ENCODE results near the gene EPS8L1. TPM values are rescaled to one million over a fixed set of nuclear protein-coding genes. Genes with fewer than 3 reads are reported as not detected.

The EPS8L1 gene
- total RNA-seq, 1 experiment from 2014 or later, result 10.2 TPM

DNA sequence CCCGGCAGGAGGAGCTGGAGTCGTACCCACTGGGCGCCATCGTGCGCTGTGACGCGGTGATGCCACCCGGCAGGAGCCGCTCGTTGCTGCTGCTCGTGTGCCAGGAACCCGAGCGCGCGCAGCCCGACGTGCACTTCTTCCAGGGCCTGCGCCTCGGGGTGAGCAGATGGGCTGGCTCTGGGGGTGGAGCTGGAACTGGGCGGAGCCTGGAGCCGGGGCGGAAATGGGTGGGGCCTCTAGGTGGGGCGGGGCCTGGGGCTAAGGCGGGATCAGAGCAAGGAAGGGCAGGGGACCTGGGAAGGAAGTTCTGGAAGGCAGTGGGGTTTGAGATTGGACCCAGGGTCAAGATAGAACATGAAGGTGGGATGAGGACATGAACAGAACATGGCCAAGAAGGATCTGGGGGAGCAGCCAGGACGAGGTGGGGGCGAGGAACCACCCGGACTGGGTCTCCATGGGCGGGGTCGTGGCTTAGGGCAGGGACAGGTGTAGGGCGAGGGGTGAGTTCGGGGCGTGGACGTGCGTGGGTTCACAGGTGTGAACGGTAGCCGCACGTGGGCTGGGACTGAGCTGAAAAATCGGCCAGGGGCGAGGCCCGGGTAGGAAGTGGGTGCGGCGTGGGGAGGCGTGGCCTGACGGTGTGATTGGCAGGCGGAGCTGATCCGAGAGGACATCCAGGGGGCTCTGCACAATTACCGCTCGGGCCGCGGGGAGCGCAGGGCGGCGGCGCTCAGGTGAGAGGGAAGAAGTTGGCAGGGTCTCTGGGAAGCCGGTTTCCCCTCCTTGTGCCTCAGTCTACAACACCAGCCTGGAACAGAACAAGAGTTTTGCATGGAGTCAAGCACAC, 4.7 kb downstream of the EPS8L1 start:
- Histone ChIP-seq H3K9me3 (ENCODE audit: low read depth, low read length, poor library complexity, severe bottlenecking) (no peaks in the 10 kb centered on the region), H3K4me1 (ENCODE audit: insufficient read depth, low read length, poor library complexity, severe bottlenecking) (peaks cover 13% of the 10 kb centered on the region), H3K27ac (ENCODE audit: low read depth, low read length, poor library complexity, severe bottlenecking) (peak overlapping the region; percentile 58), H3K27me3 (replicated peaks; ENCODE audit: insufficient read depth, low read depth, low read length, poor library complexity) (peaks cover 10% of the 10 kb centered on the region), H3K36me3 (ENCODE audit: insufficient read depth, low read length, poor library complexity, severe bottlenecking) (no peaks in the 10 kb centered on the region), H3K4me3 (ENCODE audit: low read depth, low read length, poor library complexity, severe bottlenecking) (peak overlapping the region; percentile 54)
- POLR2A ChIA-PET (ENCODE audit: low non-redundant PET), result no interaction called here
- intact Hi-C loops (cut with micrococcal nuclease; ENCODE audit: unreplicated experiment), result no loop called here
- no peak for TF ChIP-seq EZH2 (IDR thresholded peaks at IDR 0.05; ENCODE audit: borderline replicate concordance, low read depth, low read length, poor library complexity, severe bottlenecking)
- TF ChIP-seq, protein P1, sequence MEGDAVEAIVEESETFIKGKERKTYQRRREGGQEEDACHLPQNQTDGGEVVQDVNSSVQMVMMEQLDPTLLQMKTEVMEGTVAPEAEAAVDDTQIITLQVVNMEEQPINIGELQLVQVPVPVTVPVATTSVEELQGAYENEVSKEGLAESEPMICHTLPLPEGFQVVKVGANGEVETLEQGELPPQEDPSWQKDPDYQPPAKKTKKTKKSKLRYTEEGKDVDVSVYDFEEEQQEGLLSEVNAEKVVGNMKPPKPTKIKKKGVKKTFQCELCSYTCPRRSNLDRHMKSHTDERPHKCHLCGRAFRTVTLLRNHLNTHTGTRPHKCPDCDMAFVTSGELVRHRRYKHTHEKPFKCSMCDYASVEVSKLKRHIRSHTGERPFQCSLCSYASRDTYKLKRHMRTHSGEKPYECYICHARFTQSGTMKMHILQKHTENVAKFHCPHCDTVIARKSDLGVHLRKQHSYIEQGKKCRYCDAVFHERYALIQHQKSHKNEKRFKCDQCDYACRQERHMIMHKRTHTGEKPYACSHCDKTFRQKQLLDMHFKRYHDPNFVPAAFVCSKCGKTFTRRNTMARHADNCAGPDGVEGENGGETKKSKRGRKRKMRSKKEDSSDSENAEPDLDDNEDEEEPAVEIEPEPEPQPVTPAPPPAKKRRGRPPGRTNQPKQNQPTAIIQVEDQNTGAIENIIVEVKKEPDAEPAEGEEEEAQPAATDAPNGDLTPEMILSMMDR (conservative IDR thresholded peaks at IDR 0.05; ENCODE audit: low read depth, low read length), result no peak
- no TSS peak for BruUV-seq (replicated peaks)
- CTCF ChIA-PET, result interaction anchor here (0.5 to 0.8 kb wide), 3 partner anchors 18 to 891 kb away, joined by 4 to 6 read pairs (median 6); partner anchors contain the start of gene MBOAT7
- peak; percentile 91 for DNase-seq (ENCODE audit: low spot score)

DNA sequence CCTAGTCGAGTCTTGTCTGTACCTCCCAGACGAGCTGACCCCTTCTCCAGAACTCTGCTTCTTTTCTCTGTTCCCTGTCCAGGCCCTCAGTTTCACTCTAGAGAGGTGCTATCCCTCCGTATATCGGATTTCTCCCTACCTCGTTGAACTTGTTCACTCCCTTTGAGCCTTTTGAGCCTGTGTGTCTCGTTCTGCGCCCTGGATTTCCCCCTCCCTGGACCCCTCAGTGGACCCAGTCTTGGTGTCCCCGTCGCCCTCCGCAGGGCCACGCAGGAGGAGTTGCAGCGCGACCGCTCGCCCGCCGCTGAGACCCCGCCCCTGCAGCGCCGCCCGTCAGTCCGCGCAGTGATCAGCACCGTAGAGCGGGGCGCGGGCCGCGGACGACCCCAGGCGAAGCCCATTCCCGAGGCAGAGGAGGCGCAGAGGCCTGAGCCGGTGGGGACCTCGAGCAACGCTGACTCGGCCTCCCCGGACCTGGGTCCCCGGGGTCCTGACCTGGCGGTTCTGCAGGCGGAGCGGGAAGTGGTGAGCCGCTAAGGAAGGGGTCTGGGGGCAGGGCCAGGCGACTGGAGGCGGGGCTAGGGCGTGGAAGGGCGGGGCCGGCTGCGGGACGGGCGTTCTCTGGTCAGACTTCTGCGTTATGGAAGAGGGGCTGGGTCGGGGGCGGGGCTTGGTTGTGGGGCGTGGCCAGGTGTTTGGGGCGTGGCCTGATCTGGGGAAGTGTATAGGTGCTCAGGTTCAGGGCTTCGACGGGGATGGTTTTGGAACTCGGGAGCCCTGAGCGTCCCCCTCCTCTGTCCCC, 5.5 kb downstream of the EPS8L1 start:
- H3K27me3 ChIP-seq (replicated peaks; ENCODE audit: insufficient read depth, low read depth, low read length, poor library complexity), result peaks cover 10% of the 10 kb centered on the region
- no peaks in the 10 kb centered on the region for H3K9me3 ChIP-seq (ENCODE audit: low read depth, low read length, poor library complexity, severe bottlenecking)
- peaks cover 18% of the 10 kb centered on the region for H3K4me1 ChIP-seq (ENCODE audit: insufficient read depth, low read length, poor library complexity, severe bottlenecking)
- BruUV-seq (replicated peaks), result no TSS peak
- no peak overlapping the region for H3K27ac ChIP-seq (ENCODE audit: low read depth, low read length, poor library complexity, severe bottlenecking)
- CTCF ChIA-PET, result no interaction called here
- peak; percentile 81 for DNase-seq (ENCODE audit: low spot score)
- no peaks in the 10 kb centered on the region for H3K36me3 ChIP-seq (ENCODE audit: insufficient read depth, low read length, poor library complexity, severe bottlenecking)
- no peak for TF ChIP-seq EZH2 (IDR thresholded peaks at IDR 0.05; ENCODE audit: borderline replicate concordance, low read depth, low read length, poor library complexity, severe bottlenecking)
- TF ChIP-seq, protein P1 (conservative IDR thresholded peaks at IDR 0.05; ENCODE audit: low read depth, low read length), result 0 out of 2 replicates have a peak, but pooled peaks have one; percentile 13
- peak overlapping the region; percentile 54 for H3K4me3 ChIP-seq (ENCODE audit: low read depth, low read length, poor library complexity, severe bottlenecking)
- intact Hi-C loops (cut with micrococcal nuclease; ENCODE audit: unreplicated experiment), result no loop called here
- POLR2A ChIA-PET (ENCODE audit: low non-redundant PET), result no interaction called here

DNA sequence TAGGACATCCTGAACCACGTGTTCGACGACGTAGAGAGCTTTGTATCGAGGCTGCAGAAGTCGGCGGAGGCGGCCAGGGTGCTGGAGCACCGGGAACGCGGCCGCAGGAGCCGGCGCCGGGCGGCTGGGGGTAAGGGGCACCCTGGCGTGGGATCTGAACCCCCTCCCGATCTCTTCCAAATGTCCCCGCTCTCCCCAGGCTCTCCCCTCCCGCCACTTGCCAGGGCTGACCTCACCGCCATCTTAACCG, 6.0 kb downstream of the EPS8L1 start:
- Histone ChIP-seq H3K27me3 (replicated peaks; ENCODE audit: insufficient read depth, low read depth, low read length, poor library complexity) (peaks cover 10% of the 10 kb centered on the region), H3K9me3 (ENCODE audit: low read depth, low read length, poor library complexity, severe bottlenecking) (no peaks in the 10 kb centered on the region), H3K36me3 (ENCODE audit: insufficient read depth, low read length, poor library complexity, severe bottlenecking) (no peaks in the 10 kb centered on the region), H3K27ac (ENCODE audit: low read depth, low read length, poor library complexity, severe bottlenecking) (no peak overlapping the region), H3K4me3 (ENCODE audit: low read depth, low read length, poor library complexity, severe bottlenecking) (peak overlapping the region; percentile 17), H3K4me1 (ENCODE audit: insufficient read depth, low read length, poor library complexity, severe bottlenecking) (peaks cover 18% of the 10 kb centered on the region)
- CTCF ChIA-PET, result no interaction called here
- no peak for DNase-seq (ENCODE audit: low spot score)
- no peak for TF ChIP-seq EZH2 (IDR thresholded peaks at IDR 0.05; ENCODE audit: borderline replicate concordance, low read depth, low read length, poor library complexity, severe bottlenecking)
- TF ChIP-seq, protein P1 (conservative IDR thresholded peaks at IDR 0.05; ENCODE audit: low read depth, low read length), result no peak
- BruUV-seq (replicated peaks), result no TSS peak
- POLR2A ChIA-PET (ENCODE audit: low non-redundant PET), result no interaction called here
- intact Hi-C loops (cut with micrococcal nuclease; ENCODE audit: unreplicated experiment), result no loop called here
